ENCODE data around the gene FGF2.
"Not testable (repeated sequence)": the region's sequence is repeated elsewhere in the genome, so short reads cannot be mapped to it uniquely, and the experiment has no call there.

FGF2 gene

DNA sequence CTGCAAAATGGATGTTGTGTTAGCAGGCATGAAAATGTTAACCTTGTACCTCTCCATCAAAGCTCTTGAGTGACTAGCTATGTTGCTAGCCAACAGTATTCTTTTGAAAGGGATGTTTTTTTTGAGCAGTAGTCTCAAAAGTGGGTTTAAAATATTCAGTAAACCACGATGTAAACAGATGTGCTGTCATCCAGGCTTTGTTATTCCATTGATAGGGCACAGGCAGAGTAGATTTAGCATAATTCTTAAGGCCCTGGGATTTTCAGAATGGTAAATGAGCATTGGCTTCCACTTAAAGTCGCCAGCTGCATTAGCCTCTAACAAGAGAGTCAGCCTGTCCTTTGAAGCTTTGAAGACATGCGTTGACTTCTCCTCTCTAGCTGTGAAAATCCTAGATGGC is 18.4 kb downstream of the FGF2 start:
- DNase-seq (ENCODE audit: low spot score) (no peak), FAIRE-seq (no peak)

DNA sequence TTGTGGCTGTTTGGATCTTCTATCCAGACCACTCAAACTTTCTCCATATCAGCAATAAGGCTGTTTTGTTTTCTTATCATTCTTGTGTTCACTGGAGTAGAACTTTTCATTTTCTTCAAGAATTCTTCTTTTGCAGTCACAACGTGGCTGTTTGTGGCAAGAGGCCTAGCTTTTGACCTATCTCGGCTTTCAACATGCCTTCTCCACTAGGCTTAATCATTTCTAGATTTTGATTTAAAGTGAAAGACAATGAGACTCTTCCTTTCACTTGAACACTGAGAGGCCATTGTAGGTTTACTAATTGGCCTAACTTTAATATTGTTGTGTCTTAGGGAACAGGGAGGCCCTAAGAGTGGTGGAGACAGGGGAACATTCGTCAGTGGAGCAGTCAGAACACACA is 19.1 kb downstream of the FGF2 start:
- FAIRE-seq (no peak), DNase-seq (ENCODE audit: low spot score) (no peak)

DNA sequence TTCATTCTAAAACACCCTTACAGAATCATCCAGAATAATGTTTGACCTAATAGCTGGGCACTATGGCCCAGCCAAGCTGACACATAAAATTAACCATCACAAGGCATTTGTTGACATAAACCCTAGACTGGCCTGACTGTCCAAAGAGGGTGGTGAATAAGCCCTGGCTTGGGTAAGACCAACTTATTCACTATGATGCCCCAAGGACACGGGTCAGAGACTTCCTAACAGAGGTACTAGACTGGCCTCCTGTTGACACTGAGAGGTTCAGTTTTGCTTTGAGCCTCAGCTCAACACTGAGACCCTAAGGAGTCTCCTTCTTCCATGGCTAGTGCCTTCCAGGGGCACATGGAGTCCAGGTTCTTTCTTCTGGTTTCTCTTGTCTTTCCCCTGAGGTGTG is 21.3 kb downstream of the FGF2 start:
- DNase-seq (ENCODE audit: low spot score) (no peak), FAIRE-seq (no peak)

DNA sequence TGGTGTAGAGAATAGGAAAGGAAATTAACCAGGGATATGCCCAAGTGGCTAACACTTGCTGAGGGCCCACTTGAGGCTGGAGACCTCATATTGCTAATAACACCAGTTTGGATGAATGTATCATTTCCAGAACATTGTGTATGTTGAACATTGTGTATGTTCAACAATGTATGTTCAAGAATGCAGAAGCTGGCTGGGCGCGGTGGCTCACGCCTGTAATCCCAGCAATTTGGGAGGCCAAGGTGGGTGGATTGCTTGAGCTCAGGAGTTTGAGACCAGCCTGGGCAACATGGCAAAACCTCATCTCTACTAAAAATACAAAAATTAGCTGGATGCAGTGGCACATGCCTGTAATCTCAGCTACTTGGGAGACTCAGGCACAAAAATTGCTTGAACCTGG is 23.2 kb downstream of the FGF2 start:
- FAIRE-seq; DNase-seq (ENCODE audit: low spot score): not testable (repeated sequence)

DNA sequence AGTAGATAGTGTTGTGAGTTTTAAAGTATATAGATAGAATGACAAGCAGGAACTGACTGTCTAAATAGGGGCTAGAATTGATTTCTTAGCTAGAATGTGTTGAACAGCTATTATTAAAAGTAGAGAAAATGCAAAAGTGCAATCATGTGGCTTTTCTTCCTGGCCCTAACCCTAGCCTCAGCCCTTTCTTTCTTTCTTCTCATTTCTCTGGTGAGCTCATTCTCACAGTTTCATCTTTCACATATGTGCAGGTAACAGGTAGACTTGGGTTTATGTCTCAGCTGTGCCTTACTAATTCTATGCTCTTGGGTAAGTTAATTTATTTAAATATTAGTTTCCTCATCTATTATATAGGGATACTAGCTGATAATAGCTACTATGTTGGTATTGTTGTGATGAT is 24.9 kb downstream of the FGF2 start:
- FAIRE-seq (no peak), DNase-seq (ENCODE audit: low spot score) (no peak)

DNA sequence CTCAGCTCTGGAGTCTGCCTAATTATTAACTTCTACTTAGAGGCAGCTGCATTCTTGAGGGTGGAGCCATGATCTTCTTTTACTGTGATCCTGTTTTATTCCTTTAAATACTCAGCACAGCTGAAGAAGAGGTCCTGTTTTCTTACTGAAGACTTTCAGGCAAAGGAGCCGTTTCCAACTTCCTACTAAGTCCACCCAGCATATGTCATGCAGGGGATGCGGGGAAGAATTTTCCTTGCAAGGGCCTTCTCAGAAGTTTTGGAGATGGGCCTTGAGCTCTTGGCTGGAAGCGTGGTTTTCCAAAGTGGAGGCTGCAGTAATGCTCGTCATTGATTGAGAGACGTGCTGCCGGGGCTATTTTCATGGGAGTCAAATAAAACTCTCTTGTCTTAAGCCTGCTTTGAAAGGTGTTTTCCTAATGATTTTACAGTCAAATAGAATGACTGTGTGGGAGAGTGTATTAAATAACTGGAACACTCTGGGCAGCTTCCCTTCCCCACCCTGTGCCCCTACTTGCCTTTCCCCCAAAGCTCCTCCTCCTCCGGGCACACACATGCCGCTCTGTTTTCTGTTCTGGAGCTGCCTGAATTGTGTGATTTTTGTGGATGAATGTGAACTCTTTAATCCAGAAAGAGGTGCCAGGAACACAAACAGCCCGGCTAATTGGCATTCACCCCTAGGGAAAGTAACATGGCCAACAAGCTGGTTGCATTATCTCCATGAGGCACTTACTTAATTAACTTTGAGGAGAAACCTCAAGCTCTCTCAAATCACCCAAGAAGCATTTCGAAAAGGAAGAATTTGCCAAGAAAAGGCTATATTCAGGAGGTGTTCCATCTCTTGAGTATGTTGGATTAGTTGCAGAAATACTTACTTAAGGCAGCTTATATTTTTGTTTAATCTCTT is 28.1 kb downstream of the FGF2 start:
- DNase-seq (ENCODE audit: low spot score) (no peak), FAIRE-seq (no peak)

DNA sequence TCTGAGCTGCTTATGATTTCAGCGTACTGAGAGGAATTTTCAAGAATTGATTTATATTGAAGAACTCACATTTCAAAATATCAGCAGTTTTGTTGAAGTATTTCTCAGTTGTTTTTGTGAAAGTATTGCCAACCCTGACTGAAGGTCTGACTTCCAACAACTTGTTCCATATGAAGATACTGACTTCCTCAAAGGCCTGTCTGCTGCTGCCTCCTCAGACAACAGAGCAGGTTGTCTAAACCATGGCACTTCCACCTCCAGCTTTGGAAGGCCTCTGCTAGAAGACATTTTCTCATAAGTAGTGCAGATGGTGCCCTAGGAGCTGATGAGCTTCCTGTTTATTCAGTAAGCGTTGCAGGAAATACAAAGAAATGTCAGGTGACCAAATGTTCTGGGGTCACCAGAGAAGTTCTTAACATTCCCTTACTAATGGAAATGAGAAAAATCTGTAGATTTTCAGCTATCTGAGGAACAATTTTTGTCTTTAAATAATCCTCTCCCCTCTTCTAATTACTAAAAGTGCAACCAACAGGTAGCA is 28.8 kb downstream of the FGF2 start:
- no peak for DNase-seq (ENCODE audit: low spot score)

DNA sequence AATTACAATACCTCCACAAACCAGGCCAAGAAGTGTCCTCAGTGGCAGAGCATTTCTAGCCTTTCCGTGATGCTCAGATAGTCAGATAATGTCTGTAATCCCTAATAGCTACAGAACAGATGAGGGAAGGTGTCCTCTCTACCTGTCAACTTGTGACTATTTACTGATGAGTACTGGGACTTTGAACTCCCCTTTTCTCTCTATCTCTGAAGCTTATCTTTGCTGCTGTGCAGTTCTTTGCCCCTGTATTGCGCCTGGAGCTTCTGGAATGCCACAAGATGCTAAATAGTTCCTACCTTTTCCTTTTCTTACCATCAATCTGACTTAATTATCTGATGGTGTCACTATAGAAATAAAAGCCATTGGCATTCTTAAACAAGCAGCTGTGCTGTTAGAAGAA is 30.5 kb downstream of the FGF2 start:
- FAIRE-seq (no peak), DNase-seq (ENCODE audit: low spot score) (no peak)

More for the DNA sequence above, 28.8 kb downstream of the FGF2 start:
- FAIRE-seq = no peak

DNA sequence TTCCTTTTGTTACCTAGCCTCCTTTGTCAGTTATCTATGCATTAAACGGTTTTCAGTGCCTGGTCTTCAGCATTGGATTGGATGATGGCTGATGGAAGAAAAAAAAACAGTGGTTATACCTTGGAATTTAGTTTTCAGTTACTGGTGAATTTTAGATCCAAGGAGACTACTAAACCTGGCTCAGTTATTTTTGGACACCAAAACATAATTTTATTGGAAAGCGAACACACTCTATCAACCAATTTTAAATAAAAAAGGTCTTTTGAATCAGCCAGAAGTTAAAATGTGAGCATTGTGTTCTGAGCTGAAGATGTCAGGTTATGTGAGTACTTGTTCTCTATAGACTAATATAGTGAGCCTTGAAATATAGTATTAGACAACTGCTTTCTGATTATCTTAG is 32.1 kb downstream of the FGF2 start:
- DNase-seq (ENCODE audit: low spot score) (no peak), FAIRE-seq (no peak)

DNA sequence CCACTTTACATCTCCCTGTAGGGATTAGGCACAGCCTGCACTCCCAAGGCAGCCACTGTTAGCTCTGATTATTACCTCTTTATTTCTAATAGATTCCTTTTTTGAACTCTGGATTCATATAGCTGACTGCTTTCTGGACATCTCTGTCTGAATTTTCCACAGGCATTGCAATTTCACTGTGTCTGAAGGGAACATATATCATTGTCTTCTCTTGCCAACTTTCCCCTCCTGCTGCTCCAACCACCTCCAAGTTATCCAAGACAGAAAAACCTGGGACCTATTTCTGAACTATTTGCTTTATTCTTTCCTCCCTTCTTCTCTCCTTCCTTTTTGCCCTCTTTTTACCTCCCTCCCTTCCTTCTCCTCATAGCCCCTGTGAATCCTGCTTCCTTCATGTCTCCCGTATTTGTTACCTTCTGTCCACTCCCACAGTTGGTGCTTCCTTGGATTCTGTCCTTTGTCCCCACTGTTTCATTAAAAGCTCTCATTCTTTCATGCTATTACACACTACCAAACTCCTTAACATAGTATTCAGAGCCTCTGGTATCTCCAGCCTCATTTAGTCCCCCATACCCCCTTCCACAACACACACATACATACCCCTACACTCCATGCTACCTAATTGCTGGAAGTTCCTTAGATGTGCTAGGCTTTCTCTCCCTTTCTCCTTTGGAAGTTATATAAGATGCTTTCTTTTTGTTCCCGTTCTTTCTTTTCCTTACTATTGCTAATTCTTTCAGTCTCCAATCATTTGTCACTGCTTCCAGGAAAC is 34.7 kb downstream of the FGF2 start:
- no peak for DNase-seq (ENCODE audit: low spot score)
- no peak for FAIRE-seq

DNA sequence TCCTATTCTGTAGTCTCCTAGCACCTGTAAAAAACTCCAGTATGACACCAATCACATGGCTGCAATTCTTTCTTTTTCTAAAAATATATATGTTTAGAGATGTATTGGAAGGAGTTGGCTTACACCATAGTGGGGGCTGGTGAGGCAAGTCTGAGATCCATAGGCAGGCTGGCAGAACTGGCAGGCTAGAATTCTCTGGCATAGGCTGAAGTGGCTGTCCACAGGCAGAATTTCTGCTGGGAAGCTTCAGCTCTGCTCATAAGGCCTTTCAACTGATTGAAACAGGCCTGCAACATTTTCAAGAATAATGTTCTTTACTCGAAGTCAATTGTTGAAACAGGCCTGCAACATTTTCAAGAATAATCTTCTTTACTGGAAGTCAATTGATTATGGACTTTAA is 37.0 kb downstream of the FGF2 start:
- FAIRE-seq = no peak
- DNase-seq (ENCODE audit: low spot score) = no peak

DNA sequence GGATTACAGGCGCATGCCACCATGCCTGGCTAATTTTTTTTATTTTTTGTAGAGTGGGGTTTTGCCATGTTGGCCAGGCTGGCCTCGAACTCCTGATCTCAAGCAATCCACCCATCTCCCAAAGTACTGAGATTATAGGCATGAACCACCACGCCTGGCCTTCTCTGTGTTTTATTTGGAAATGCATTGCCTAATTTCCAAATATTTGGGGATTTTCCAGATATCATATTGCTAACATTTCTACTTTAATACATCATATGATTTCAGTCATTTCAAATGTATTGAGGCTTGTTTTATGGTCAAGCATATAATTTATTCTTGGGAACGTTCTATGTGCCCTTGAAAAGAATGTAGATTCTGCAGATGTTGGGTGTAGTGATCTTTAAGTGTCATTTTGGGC is 38.8 kb downstream of the FGF2 start:
- no peak for FAIRE-seq
- DNase-seq (ENCODE audit: low spot score) = no peak

DNA sequence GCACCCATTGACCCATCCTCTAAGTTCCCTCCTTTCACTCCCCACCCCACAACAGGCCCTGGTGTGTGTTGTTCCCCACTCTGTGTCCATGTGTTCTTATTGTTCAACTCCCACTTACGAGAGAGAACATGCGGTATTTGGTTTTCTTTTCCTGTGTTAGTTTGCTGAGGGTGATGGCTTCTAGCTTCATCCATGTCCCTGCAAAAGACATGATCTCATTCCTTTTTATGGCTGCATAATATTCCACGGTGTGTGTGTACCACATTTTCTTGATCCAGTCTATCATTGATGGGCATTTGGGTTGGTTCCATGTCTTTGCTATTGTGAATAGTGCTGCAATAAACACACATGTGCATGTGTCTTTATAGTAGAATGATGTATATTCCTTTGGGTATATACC is 41.6 kb downstream of the FGF2 start:
- not testable (repeated sequence) for FAIRE-seq; DNase-seq (ENCODE audit: low spot score)

DNA sequence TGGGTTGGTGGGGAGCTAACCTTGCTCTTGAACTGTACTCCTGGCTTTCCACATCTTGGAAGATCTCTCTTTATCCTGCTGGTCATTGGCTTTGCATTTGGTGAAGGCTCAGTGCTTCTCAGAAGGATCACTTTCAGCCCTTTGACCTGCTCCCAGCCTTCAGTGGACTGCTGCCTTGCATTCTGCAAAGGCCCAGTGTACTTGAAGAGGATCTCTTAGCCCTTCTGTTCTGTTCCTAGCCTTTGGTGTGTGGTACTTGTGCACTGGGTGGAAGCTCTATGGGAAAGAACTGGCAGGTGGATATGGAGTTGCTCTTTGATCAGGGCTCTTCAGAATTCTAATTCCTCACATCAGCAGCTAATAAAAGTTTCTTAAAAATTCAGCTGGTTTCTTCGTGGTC is 46.5 kb downstream of the FGF2 start:
- DNase-seq (ENCODE audit: low spot score) (no peak), FAIRE-seq (no peak)

DNA sequence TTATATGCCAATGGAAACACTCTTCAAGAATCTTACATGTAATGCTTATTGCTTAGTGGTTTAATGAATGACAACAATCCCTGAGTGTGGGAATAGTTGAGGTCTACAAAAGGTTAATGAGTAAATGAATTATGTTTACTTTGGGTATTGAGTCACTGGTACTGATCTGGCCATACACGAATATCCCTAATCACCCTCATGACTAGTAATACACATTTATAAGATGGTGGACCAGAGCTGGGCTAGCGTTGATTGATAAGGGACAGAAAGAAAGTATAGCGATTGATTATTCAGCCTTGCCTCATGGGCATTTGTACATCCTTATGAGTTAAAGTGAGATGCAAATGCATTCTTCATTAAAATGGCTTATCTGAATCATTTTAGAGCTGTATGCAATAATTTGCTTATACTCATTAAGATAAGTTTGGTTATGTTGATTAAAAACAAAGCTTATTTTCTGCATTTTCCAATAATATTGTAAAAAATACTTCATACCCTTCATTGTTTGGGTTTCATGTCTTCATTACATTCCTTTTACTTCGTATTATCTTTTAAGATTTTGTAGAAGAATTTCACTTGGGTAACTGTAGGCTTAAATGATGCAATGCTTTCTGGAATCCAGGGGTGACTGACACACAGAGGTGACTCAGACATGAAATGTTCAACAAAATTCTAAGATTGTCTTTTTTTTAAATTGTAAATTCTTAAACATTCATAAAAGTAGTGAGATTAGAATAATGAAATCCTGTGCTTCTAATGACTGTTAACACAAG is 47.4 kb downstream of the FGF2 start:
- peak; percentile 49 for DNase-seq (ENCODE audit: low spot score)
- no peak for FAIRE-seq

DNA sequence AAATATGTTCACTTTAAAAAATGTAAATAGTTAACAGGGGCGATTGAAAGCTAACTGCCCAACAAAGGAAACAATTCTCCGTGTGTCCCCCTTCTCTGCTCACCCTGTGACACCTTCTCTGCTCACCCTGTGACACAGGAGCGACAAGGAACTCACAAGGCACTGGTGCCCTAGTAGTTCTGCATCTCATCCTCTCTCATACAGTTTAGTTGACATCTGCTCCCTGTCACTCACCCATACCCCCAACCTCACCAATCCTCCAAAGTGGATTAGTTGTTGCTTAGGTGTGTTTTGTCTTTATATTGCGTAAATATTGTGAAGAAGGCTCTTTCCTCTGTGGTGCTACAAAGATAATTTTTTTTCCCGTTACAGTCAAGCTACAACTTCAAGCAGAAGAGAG is 49.3 kb downstream of the FGF2 start:
- FAIRE-seq = peak; percentile 66
- no peak for DNase-seq (ENCODE audit: low spot score)

DNA sequence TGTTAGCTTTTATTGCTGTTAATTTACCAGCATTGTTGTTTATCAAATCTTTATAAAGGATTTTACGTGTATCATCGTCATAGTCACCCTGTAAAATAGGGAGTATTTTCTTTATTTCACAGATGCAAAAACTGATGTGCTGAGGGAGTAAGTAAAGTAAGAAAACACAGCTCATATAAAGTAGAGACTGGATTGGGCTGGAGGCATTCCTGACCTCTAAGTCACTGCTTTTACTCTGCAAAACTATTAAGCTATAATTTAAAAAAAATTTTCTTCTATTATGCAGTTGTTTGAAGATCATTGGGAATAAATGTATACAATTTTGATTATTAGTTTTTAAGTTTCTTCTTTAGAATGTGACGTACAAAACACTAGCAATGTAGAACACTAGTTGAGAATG is 49.8 kb downstream of the FGF2 start:
- DNase-seq (ENCODE audit: low spot score) (no peak), FAIRE-seq (no peak)

DNA sequence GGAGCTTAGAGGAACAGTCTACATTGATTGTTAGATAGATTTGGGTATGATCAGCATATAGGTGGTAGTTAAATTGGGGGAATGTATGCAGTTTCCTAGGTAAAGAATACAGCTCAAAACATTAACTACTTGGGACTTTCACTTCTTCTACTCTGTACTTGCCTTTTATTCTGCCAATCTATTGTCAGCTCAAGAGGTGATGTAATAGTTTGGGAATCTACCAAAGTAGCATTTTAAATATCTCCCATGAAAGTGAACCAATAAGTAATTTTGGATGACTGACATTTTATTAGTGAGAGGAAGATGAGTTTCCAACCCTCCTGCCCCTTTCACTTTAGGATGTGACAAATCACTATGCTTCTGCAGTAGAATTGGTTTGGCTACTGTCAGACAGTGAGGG is 52.4 kb downstream of the FGF2 start:
- no peak for FAIRE-seq
- no peak for DNase-seq (ENCODE audit: low spot score)

DNA sequence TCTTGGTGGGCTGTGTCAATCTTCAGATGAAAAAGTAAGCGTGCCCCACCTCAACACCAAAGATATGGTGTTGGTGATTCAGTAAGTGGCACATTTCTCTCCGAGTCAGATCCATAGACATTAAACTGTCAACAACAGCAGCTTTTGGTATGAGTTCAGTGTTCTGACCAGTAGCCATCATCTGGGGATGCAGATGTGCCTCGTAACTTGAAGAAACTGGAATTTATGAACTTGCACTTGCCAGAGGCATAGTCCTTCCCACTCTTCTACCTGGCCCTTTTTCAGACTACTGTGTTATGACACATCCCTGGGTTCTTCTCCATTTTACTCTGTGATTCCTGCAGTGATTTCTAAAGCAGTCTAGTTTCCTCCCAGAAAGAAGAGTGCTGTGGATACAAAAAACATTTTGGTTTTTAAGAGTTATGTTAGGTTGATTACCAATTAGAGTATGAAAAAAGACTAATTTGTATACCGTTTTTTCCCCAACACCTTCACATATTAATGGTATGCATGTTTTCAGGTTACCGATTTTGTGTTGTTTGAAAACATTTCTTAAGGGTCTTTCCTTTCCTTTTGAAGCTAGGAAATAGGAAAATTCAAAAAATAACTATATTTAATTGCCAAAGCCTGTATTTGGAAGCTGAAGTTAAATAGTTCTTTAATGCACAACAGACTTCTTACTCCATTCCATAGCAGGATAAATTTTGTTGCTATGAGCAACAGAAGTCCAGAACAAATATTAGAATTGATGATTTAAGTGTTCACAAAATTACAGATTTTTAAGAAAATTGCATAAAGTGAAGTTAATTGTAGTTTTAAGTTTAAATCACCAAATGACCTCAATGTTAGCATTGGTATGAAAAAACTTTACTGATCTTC is 56.5 kb downstream of the FGF2 start:
- FAIRE-seq = peak; percentile 30
- DNase-seq (ENCODE audit: low spot score) = no peak

DNA sequence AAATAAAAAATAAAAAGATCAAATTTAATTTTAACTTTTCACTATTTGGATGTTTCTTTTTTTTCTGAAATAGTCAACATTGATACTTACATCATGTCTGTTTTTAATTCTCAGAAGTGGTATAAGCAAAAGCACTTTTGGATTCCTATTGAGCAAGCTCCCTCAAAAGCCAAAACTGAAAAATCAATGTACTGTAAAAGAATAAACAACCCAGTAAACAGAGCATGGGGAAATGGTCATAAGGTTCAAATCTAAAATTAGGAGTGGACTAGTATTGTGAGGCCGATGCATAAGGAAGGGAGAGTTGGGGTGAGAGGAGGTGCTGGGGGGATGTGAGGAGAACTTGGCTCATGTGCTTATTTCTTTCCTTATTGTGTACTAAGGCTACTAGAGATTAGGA is 57.9 kb downstream of the FGF2 start:
- FAIRE-seq = no peak
- no peak for DNase-seq (ENCODE audit: low spot score)

DNA sequence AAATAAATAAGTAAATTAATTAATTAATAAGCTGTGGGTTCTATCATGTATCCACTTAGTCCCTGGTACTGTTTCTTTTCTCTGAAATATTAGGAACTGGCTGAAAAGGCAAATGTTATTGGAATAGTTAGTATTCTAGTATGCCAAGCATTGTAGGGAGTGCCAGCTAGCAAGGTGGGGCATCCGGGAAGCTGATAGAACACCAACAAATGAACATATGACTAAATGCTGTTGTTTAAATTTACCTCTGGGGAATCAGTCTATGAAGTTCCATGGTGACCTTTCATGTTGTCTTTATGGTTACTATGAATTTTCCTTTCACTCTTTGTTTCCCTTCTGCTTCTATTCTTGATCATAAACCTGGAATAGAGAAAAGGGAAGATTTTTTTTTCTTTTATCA is 63.1 kb downstream of the FGF2 start:
- no peak for FAIRE-seq
- DNase-seq (ENCODE audit: low spot score) = no peak

Data from urothelium cell line (cell line).